A549 (cell line): ENCODE data around the gene MYRF. TPM values are rescaled to one million over a fixed set of nuclear protein-coding genes. Genes with fewer than 3 reads are reported as not detected.
A peak's percentile ranks its signal among the peaks of the same experiment; 100 is the strongest.

ENCODE experiments used
- ATAC-seq, 2 experiments: fragments of 200-7000 bp in 1 of 2; fragments of >200 bp in 1 of 2; cut with Nextera tagmentation in 1 of 2; cut with Tn5 transposase in 1 of 2; 3 replicates each; pipeline versions ENCODE4 v1.8.0 to v1.9.1; 2018 to 2020; ENCODE audit warnings: mild to moderate bottlenecking in 1 of 2, moderate library complexity in 1 of 2
- CTCF ChIA-PET: fragments of 300-600 bp; sonication (Branson Sonifier 250); formaldehyde crosslinking; extraction: SDS; loops from one replicate; lab custom pipeline; 2021; ENCODE audit warnings: antibody characterized with exemption, inconsistent platforms; lab: Yijun Ruan, JAX
- POLR2A ChIA-PET: fragments of 350-600 bp; formaldehyde crosslinking; extraction: SDS; loops from one replicate; lab custom pipeline; 2021; ENCODE audit warnings: antibody characterized with exemption, inconsistent platforms; lab: Yijun Ruan, JAX
- DNase-seq, 2 experiments: peaks; one replicate each; pipeline versions ENCODE4 v3.0.0 to v3.0.0-alpha.2; 2011 to 2016; ENCODE audit warnings: low read depth in 1 of 2, low spot score in 1 of 2
- FAIRE-seq: peaks from 2 replicates; lab custom pipeline; 2011; peaks lifted over from hg19 to GRCh38; lab: Jason Lieb, UNC
- H3K27ac ChIP-seq, 2 experiments: fragments of >200 bp; sonication (Bioruptor Twin); formaldehyde crosslinking; 3 replicates each; pipeline ENCODE4 v1.5.1; 2016 to 2017
- H3K4me1 ChIP-seq: fragments of >200 bp; sonication (Bioruptor Twin); formaldehyde crosslinking; 3 replicates; pipeline ENCODE4 v1.6.1; 2016
- H3K4me2 ChIP-seq: fragments of >200 bp; sonication (Bioruptor Twin); formaldehyde crosslinking; 3 replicates; pipeline ENCODE4 v1.6.1; 2016
- H3K4me3 ChIP-seq: fragments of >200 bp; sonication (Bioruptor Twin); formaldehyde crosslinking; 3 replicates; pipeline ENCODE4 v1.5.1; 2016
- H3K9me3 ChIP-seq: fragments of >200 bp; sonication (Bioruptor Twin); formaldehyde crosslinking; 3 replicates; pipeline ENCODE4 v1.6.1; 2016
- ATOH8 ChIP-seq: fragments of 250-450 bp; sonication (Bioruptor Pico); IDR thresholded peaks from 2 replicates; pipeline ENCODE4 v1.5.0; 2020; ENCODE audit warnings: low read depth, mild to moderate bottlenecking, moderate library complexity
- CEBPB ChIP-seq, 2 experiments: fragments of >200 bp in 1 of 2; sonication (Bioruptor Twin) in 1 of 2; formaldehyde crosslinking in 1 of 2; IDR thresholded peaks; 2 replicates each; pipeline ENCODE4 v1.6.1; 2012 to 2016
- CHD2 ChIP-seq: fragments of 150-350 bp; IDR thresholded peaks from 2 replicates; pipeline ENCODE4 v1.6.1; 2014; ENCODE audit warnings: low read length; ENCODE audit not compliant: partially characterized antibody
- EHMT2 ChIP-seq: fragments of 200-600 bp; sonication (generic); IDR thresholded peaks from 2 replicates; pipeline ENCODE4 v1.6.1; 2016; ENCODE audit warnings: antibody characterized with exemption, low read depth, mild to moderate bottlenecking, moderate library complexity
- FOSB ChIP-seq: fragments of 250-450 bp; sonication (Bioruptor Pico); IDR thresholded peaks from 2 replicates; pipeline ENCODE4 v1.5.0; 2020; ENCODE audit warnings: mild to moderate bottlenecking, moderate library complexity
- FOXS1 ChIP-seq: fragments of 250-450 bp; sonication (Bioruptor Pico); IDR thresholded peaks from 2 replicates; pipeline ENCODE4 v1.5.0; 2020; ENCODE audit warnings: mild to moderate bottlenecking, moderate library complexity
- GATA3 ChIP-seq: IDR thresholded peaks from 2 replicates; pipeline ENCODE4 v1.6.1; 2012; ENCODE audit warnings: borderline replicate concordance
- HDAC2 ChIP-seq: fragments of 200-600 bp; sonication (generic); IDR thresholded peaks from 2 replicates; pipeline ENCODE4 v1.6.1; 2016
- HEYL ChIP-seq: fragments of 250-450 bp; sonication (Bioruptor Pico); IDR thresholded peaks from 2 replicates; pipeline ENCODE4 v1.8.0; 2021; ENCODE audit warnings: mild to moderate bottlenecking, moderate library complexity
- HMGXB4 ChIP-seq: fragments of 250-450 bp; sonication (Bioruptor Pico); IDR thresholded peaks from 2 replicates; pipeline ENCODE4 v1.5.0; 2021; ENCODE audit warnings: mild to moderate bottlenecking, moderate library complexity, borderline replicate concordance
- HOXA7 ChIP-seq: fragments of 250-450 bp; sonication (Bioruptor Pico); IDR thresholded peaks from 2 replicates; pipeline ENCODE4 v1.5.0; 2020; ENCODE audit warnings: mild to moderate bottlenecking, moderate library complexity
- HOXB13 ChIP-seq: fragments of 250-450 bp; sonication (Bioruptor Pico); IDR thresholded peaks from 2 replicates; pipeline ENCODE4 v1.5.0; 2020; ENCODE audit warnings: low read depth, mild to moderate bottlenecking, moderate library complexity
- HOXB5 ChIP-seq: fragments of 250-450 bp; sonication (Bioruptor Pico); IDR thresholded peaks from 2 replicates; pipeline ENCODE4 v1.5.0; 2020; ENCODE audit warnings: mild to moderate bottlenecking, moderate library complexity
- JUN ChIP-seq, 2 experiments: fragments of >200 bp; sonication (Bioruptor Twin); formaldehyde crosslinking; IDR thresholded peaks; 2 replicates in 1 of 2; 3 replicates in 1 of 2; pipeline ENCODE4 v1.6.1; 2016 to 2017
- JUNB ChIP-seq: fragments of >200 bp; sonication (Bioruptor Twin); formaldehyde crosslinking; IDR thresholded peaks from 2 replicates; pipeline ENCODE4 v1.6.1; 2016
- KDM1A ChIP-seq: fragments of 200-600 bp; sonication (generic); IDR thresholded peaks from 2 replicates; pipeline ENCODE4 v1.6.1; 2016; ENCODE audit warnings: low read depth, mild to moderate bottlenecking
- NFE2L2 ChIP-seq: fragments of 150-350 bp; conservative IDR thresholded peaks from 2 replicates; pipeline ENCODE4 v1.6.1; 2014; ENCODE audit warnings: low read length
- NR3C1 ChIP-seq: fragments of >200 bp; sonication (Bioruptor Twin); formaldehyde crosslinking; IDR thresholded peaks from 3 replicates; pipeline ENCODE4 v1.6.1; 2017
- PHF8 ChIP-seq: fragments of 200-600 bp; sonication (generic); IDR thresholded peaks from 2 replicates; pipeline ENCODE4 v1.6.1; 2016; ENCODE audit warnings: low read depth, mild to moderate bottlenecking, antibody characterized with exemption, moderate library complexity, borderline replicate concordance
- RAD21 ChIP-seq, 2 experiments: fragments of >200 bp in 1 of 2; sonication (Bioruptor Twin) in 1 of 2; formaldehyde crosslinking in 1 of 2; IDR thresholded peaks in 1 of 2; conservative IDR thresholded peaks in 1 of 2; 2 replicates in 1 of 2; 3 replicates in 1 of 2; pipeline ENCODE4 v1.6.1; 2012 to 2018; ENCODE audit warnings: inconsistent platforms in 1 of 2
- RARB ChIP-seq: fragments of 250-450 bp; sonication (Bioruptor Pico); IDR thresholded peaks from 2 replicates; pipeline ENCODE4 v1.8.0; 2021; ENCODE audit warnings: mild to moderate bottlenecking, moderate library complexity
- ZFP36 ChIP-seq: fragments of 450-650 bp; IDR thresholded peaks from 2 replicates; pipeline ENCODE4 v1.6.1; 2014; ENCODE audit warnings: borderline replicate concordance; ENCODE audit not compliant: partially characterized antibody
- WGBS: methylation state at CpG from one replicate; pipeline ENCODE4 v1.1.6; 2017; ENCODE audit errors: missing lambda C conversion rate; 5-methylcytosine and 5-hydroxymethylcytosine counted together
- polyA plus RNA-seq, 4 experiments: library from polyadenylated mRNA; depleted of rRNA in 3 of 4; stranded (reverse); fragments of >200 nt; fragmentation: RNase III in 1 of 4; extraction: RNeasy Plus Mini Kit Qiagen cat#74134 plus additional on column Dnase treatment in 1 of 4; gene quantifications; 2 replicates in 3 of 4; 3 replicates in 1 of 4; pipeline ENCODE4 v1.2.3, GENCODE V29; 2011 to 2017
- TF ChIP-seq, protein P1 (sequence below): fragments of >200 bp; sonication (Bioruptor Twin); formaldehyde crosslinking; IDR thresholded peaks from 3 replicates; pipeline ENCODE4 v1.5.1; 2016
- TF ChIP-seq, protein P2 (sequence below): IDR thresholded peaks from 2 replicates; pipeline ENCODE4 v1.6.1; 2012; ENCODE audit warnings: low read depth, borderline replicate concordance

The MYRF gene
- polyA plus RNA-seq, 2 of the 4 experiments (the other 2 are of a cell fraction): 14.7 to 22.3 TPM

DNA sequence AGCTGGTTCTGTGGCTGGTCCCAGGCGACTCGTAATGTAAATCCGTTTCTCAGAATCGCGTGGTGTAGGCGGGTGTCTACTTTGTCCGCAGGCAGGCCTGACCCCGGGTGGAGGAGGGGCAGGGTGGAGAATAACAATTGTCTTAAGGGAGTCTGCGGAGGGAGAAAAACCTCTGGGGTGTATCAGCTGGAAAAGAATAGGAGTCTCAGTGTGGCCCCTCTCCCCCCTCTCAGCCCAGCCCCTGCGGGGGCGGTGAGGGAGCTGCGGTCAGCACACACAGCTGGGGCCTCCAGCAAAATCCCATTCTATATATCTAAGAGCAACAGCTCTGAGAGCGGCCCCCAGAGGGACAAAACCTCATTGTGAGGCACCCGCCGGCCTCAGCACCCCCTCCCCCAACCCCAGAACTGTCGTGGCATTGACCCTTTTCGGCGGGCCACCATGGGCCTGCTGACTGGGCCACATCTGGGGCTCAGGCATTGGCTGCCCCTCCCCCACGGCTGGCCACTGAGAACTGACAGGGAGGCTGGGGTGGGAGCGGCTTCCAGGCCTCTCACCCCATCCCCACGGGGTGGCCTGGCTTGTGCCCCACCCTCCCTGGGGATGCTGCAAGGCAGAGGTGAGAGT, 2.7 kb upstream of the MYRF start:
- no peak for TF ChIP-seq CHD2
- TF ChIP-seq NFE2L2: no peak
- TF ChIP-seq PHF8: no peak
- no peak for TF ChIP-seq KDM1A
- no peak for TF ChIP-seq JUNB
- no peak for TF ChIP-seq HOXB13 (CRISPR knock-in tag)
- TF ChIP-seq, protein P1, sequence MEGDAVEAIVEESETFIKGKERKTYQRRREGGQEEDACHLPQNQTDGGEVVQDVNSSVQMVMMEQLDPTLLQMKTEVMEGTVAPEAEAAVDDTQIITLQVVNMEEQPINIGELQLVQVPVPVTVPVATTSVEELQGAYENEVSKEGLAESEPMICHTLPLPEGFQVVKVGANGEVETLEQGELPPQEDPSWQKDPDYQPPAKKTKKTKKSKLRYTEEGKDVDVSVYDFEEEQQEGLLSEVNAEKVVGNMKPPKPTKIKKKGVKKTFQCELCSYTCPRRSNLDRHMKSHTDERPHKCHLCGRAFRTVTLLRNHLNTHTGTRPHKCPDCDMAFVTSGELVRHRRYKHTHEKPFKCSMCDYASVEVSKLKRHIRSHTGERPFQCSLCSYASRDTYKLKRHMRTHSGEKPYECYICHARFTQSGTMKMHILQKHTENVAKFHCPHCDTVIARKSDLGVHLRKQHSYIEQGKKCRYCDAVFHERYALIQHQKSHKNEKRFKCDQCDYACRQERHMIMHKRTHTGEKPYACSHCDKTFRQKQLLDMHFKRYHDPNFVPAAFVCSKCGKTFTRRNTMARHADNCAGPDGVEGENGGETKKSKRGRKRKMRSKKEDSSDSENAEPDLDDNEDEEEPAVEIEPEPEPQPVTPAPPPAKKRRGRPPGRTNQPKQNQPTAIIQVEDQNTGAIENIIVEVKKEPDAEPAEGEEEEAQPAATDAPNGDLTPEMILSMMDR: no peak
- no peak for TF ChIP-seq JUN (IDR thresholded peaks at IDR 0.05)
- H3K9me3 ChIP-seq: no peaks in the 10 kb centered on the region
- CTCF ChIA-PET: interaction anchor here (0.9 to 11.1 kb wide), 16 partner anchors 8 to 359 kb away, joined by 3 to 156 read pairs (median 14); partner anchors contain the start of genes FEN1 and TMEM258
- WGBS: 83% methylated on average over 19 of the region's 21 CpGs
- DNase-seq (no peak), FAIRE-seq (no peak), ATAC-seq (no peak)
- H3K4me1 ChIP-seq: peaks cover 32% of the 10 kb centered on the region
- no peak overlapping the region for H3K27ac ChIP-seq
- POLR2A ChIA-PET: no interaction called here
- H3K4me3 ChIP-seq: no peak overlapping the region
- no peak overlapping the region for H3K4me2 ChIP-seq

- H3K9me3 ChIP-seq: no peaks in the 10 kb centered on the region
- POLR2A ChIA-PET: no interaction called here
- TF ChIP-seq FOXS1: no peak
- TF ChIP-seq JUNB: no peak
- TF ChIP-seq EHMT2: no peak
- no peak for TF ChIP-seq GATA3
- TF ChIP-seq KDM1A: peak; percentile 31; the same call in 1 of the 2 replicates
- no peak for TF ChIP-seq CEBPB (IDR thresholded peaks at IDR 0.05)
- TF ChIP-seq, all 56 proteins: peak for 1
- CTCF ChIA-PET: interaction anchor here (0.9 to 11.1 kb wide), 12 partner anchors 7 to 358 kb away, joined by 3 to 156 read pairs (median 29); partner anchors contain the start of genes FEN1 and TMEM258
- no peak overlapping the region for H3K4me2 ChIP-seq
- 93% methylated on average over 5 of the region's 5 CpGs for WGBS
- no peak overlapping the region for H3K4me3 ChIP-seq
- DNase-seq (no peak), FAIRE-seq (no peak), ATAC-seq (no peak)
- no peak overlapping the region for H3K27ac ChIP-seq
- H3K4me1 ChIP-seq: peaks cover 42% of the 10 kb centered on the region
Observed at GRCh38 chr11:61750631-61751273, 1.7 kb upstream of the MYRF start.

- CTCF ChIA-PET: interaction anchor here (0.6 to 11.1 kb wide), 11 partner anchors 8 to 357 kb away, joined by 3 to 156 read pairs (median 14); partner anchors contain the start of genes FEN1 and TMEM258
- H3K9me3 ChIP-seq: no peaks in the 10 kb centered on the region
- TF ChIP-seq, protein P2, sequence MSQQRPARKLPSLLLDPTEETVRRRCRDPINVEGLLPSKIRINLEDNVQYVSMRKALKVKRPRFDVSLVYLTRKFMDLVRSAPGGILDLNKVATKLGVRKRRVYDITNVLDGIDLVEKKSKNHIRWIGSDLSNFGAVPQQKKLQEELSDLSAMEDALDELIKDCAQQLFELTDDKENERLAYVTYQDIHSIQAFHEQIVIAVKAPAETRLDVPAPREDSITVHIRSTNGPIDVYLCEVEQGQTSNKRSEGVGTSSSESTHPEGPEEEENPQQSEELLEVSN: no peak
- no peak for TF ChIP-seq NR3C1
- no peak for TF ChIP-seq RAD21 (conservative IDR thresholded peaks at IDR 0.05 in 1 of 2, IDR thresholded peaks at IDR 0.05 in 1 of 2)
- no peak for TF ChIP-seq HEYL
- no peak for TF ChIP-seq HMGXB4
- no peak for TF ChIP-seq FOSB
- TF ChIP-seq HOXB5: no peak
- TF ChIP-seq HDAC2: no peak
- TF ChIP-seq HOXA7 (CRISPR knock-in tag): no peak
- no peak for TF ChIP-seq ZFP36
- no peak for TF ChIP-seq CHD2
- no peak for TF ChIP-seq ATOH8 (CRISPR knock-in tag)
- TF ChIP-seq RARB (CRISPR knock-in tag): no peak
- TF ChIP-seq, all 56 proteins: peak for 0
- FAIRE-seq (no peak), ATAC-seq (no peak), DNase-seq (no peak)
- peaks cover 48% of the 10 kb centered on the region for H3K4me1 ChIP-seq
- WGBS: 80% methylated on average over 14 of the region's 14 CpGs
- no peak overlapping the region for H3K4me3 ChIP-seq
- H3K27ac ChIP-seq: no peak overlapping the region
- POLR2A ChIA-PET: no interaction called here
- no peak overlapping the region for H3K4me2 ChIP-seq
Observed at GRCh38 chr11:61751384-61751783, 1.1 kb upstream of the MYRF start.
